ENCODE measurements around the gene PGRMC2. TPM values are rescaled to one million over a fixed set of nuclear protein-coding genes. Genes with fewer than 3 reads are reported as not detected.

PGRMC2 gene
- total and polyA plus RNA-seq, 4 donors = 28.9 to 44.3 (median 32.1) TPM

GRCh38 chr4:128286474-128287058, 1.0 kb downstream of the PGRMC2 start:
- no peaks in the 10 kb centered on the region for H3K36me3 ChIP-seq (ENCODE audit: control insufficient read depth in 4 of 4, insufficient read depth in 3 of 4, low read depth in 1 of 4, low read length in 3 of 4)
- peaks cover 6 to 58% (median 33%) of the 10 kb centered on the region in 4 donors for H3K4me1 ChIP-seq (ENCODE audit: control insufficient read depth in 4 of 4, insufficient read depth in 4 of 4, low read length in 3 of 4)
- 1% methylated on average over 11 of the region's 11 CpGs for WGBS
- H3K27me3 ChIP-seq (ENCODE audit: control insufficient read depth in 4 of 4, insufficient read depth in 4 of 4, low read length in 3 of 4) = no peaks in the 10 kb centered on the region
- peak overlapping the region; percentile 91 to 96 for H3K27ac ChIP-seq (ENCODE audit: low read depth in 1 of 2, low read length in 2 of 2)
- DNase-seq (ENCODE audit: low spot score) = no peak
- peak overlapping the region in 1 of 2 donors; percentile 90 for H3K9ac ChIP-seq (ENCODE audit: low read depth in 1 of 2, low read length in 2 of 2)
- no peak for TF ChIP-seq CTCF (IDR thresholded peaks at IDR 0.05; ENCODE audit: low read depth, low read length, missing input control)
- no peak for TF ChIP-seq EGR1 (IDR thresholded peaks at IDR 0.05; ENCODE audit: low read depth in 2 of 2)
- TF ChIP-seq RXRA (IDR thresholded peaks at IDR 0.05) = no peak
- TF ChIP-seq RAD21 (IDR thresholded peaks at IDR 0.05) = no peak
- TF ChIP-seq ZBTB33 (IDR thresholded peaks at IDR 0.05) = no peak
- TF ChIP-seq GABPA (IDR thresholded peaks at IDR 0.05 in 1 of 2, conservative IDR thresholded peaks at IDR 0.05 in 1 of 2) = no peak
- no peak for TF ChIP-seq NR2F2 (IDR thresholded peaks at IDR 0.05)
- H3K9me3 ChIP-seq (ENCODE audit: control insufficient read depth in 4 of 4, low read length in 3 of 4) = no peaks in the 10 kb centered on the region
- peak overlapping the region; percentile 28 to 97 (median 83) for H3K4me3 ChIP-seq (ENCODE audit: low read depth in 1 of 3, low read length in 3 of 3)

- TF ChIP-seq HNF4A (conservative IDR thresholded peaks at IDR 0.05) (peak; percentile 83 to 85), REST (IDR thresholded peaks at IDR 0.05) (peak; percentile 32), NR2F2 (IDR thresholded peaks at IDR 0.05) (no peak), GABPA (IDR thresholded peaks at IDR 0.05 in 1 of 2, conservative IDR thresholded peaks at IDR 0.05 in 1 of 2) (no peak), FOXA2 (IDR thresholded peaks at IDR 0.05) (peak; percentile 32), RAD21 (IDR thresholded peaks at IDR 0.05) (peak in 1 of 2 donors; percentile 10), RXRA (IDR thresholded peaks at IDR 0.05) (peak in 1 of 2 donors; percentile 25), FOXA1 (IDR thresholded peaks at IDR 0.05) (no peak), ZBTB33 (IDR thresholded peaks at IDR 0.05) (no peak), YY1 (IDR thresholded peaks at IDR 0.05) (no peak), TAF1 (conservative IDR thresholded peaks at IDR 0.05) (peak; percentile 39)
- 31% methylated on average over 18 of the region's 18 CpGs for WGBS
- H3K9me3 ChIP-seq (ENCODE audit: control insufficient read depth in 4 of 4, low read length in 3 of 4) = no peaks in the 10 kb centered on the region
- H3K9ac ChIP-seq (ENCODE audit: low read depth in 1 of 2, low read length in 2 of 2) = peak overlapping the region; percentile 23 to 78
- DNase-seq (ENCODE audit: low spot score) = no peak
- H3K36me3 ChIP-seq (ENCODE audit: control insufficient read depth in 4 of 4, insufficient read depth in 3 of 4, low read depth in 1 of 4, low read length in 3 of 4) = no peaks in the 10 kb centered on the region
- peaks cover 6 to 63% (median 33%) of the 10 kb centered on the region in 4 donors for H3K4me1 ChIP-seq (ENCODE audit: control insufficient read depth in 4 of 4, insufficient read depth in 4 of 4, low read length in 3 of 4)
- H3K4me3 ChIP-seq (ENCODE audit: low read depth in 1 of 3, low read length in 3 of 3) = peak overlapping the region; percentile 28 to 83 (median 49)
- peak overlapping the region; percentile 68 for H3K27ac ChIP-seq (ENCODE audit: low read depth in 1 of 2, low read length in 2 of 2)
- no peaks in the 10 kb centered on the region for H3K27me3 ChIP-seq (ENCODE audit: control insufficient read depth in 4 of 4, insufficient read depth in 4 of 4, low read length in 3 of 4)
These were observed 2.3 kb downstream of the PGRMC2 start for GRCh38 chr4:128285085-128285997.
